CD4-positive, alpha-beta T cell treated with Interleukin-4 for 4 hours (primary cell): ENCODE results near the gene CCDC127.

Experiments used
- DNase-seq: peaks from one replicate; pipeline ENCODE4 v3.0.0-alpha.2; 2020

Gene CCDC127

DNA sequence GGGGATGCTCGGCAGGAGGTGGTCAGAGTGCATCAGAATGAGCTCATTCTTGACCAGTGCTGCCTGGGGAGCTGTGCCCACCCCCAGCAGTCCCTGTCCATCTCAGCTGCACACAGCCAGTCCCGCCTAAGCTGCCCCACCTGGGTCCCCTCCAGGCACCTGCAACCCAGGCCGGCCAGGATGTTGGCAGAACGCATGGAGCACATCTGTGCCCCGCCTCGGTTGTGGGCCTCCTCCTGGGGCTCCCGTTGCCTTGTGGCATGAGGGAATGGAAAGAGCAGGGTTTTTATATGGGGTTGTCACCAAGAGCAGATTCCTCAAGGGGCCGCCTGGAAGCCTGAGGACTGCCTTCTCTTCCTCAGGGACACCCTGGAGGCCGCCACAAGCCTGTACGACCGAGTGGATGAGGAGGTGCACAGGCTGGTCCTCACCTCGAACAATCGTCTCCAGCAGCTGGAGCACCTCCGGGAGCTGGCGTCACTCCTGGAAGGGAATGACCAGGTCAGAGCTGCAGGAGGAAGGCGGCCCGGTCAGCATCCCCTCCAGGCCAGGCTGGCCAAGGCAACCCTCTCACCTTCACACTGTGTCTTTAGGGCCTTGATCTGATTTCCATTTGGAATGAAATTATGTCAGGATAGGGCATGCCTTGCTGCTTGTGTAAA lies 61.4 kb downstream of the CCDC127 start:
- no peak for DNase-seq

- DNase-seq: no peak
Measured at GRCh38 chr5:155651-156410, 62.1 kb downstream of the CCDC127 start.

- DNase-seq: no peak
Measured at GRCh38 chr5:154826-155225, 63.1 kb downstream of the CCDC127 start.

- no peak for DNase-seq
Measured at GRCh38 chr5:154236-154635, 63.7 kb downstream of the CCDC127 start.

- DNase-seq: no peak
Measured at GRCh38 chr5:153256-153655, 64.7 kb downstream of the CCDC127 start.

GRCh38 chr5:152077-152476 lies 65.9 kb downstream of the CCDC127 start:
- no peak for DNase-seq

GRCh38 chr5:150746-151145 lies 67.2 kb downstream of the CCDC127 start:
- no peak for DNase-seq

DNA sequence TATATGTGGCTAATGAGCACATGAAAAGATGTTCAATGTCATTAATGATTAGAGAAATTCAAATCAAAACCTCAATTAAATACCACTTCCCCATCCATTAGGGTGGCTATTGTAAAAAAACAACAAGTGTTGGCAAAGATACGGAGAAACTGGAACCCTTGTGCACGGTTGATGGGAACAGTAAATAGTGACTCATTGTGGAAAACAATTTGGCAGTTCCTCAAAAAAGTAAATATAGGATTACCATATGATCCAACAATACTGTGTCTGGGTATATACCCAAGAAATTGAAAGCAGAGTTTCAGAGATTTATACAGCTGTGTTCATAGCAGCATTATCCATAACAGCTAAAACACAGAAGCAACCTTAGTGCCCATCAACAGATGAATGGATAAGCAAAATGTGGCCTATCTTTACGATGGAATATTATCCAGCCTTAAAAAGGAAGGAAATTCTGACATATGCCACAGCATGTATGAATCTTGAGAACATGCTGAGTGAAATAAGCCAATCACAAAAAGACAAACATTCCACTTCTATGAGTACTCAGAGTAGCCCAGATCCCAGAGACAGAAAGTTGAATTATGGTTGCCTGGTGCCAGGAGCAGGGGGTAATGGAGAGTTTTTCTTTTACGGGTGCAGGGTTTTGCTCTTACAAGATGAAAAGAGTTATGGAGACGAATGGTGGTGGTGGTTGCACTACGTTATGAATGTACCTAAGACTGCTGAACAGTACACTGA lies 68.0 kb downstream of the CCDC127 start:
- no peak for DNase-seq

DNA sequence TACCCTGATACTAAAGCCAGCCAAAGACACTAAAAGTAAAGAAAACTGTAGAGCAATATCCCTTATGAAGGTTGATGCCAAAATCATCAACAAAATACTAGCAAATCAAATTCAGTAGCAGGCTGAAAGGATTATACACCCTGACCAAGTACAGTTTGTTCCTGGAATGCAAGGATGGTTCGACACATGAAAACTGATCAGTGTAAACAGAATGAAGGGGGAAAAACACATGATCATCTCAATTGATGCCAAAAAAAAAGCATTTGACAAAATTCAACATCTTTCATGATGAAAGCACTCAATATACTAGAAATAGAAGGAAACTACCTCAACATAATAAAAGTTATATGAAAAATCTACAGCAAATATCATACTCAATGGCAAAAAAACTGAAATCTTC lies 70.2 kb downstream of the CCDC127 start:
- DNase-seq: no peak
